SHP77 (cell line): ENCODE measurements around the gene TTLL4.

Experiments used
- DNase-seq, 2 experiments: peaks; one replicate each; lab custom pipeline; 2025; lab: John Stamatoyannopoulos, UW

The TTLL4 gene

GRCh38 chr2:218713922-218714321 lies 3.3 kb downstream of the TTLL4 start:
- DNase-seq = no peak

GRCh38 chr2:218716070-218716469 lies 5.4 kb downstream of the TTLL4 start:
- DNase-seq = no peak

GRCh38 chr2:218717262-218717661 lies 6.6 kb downstream of the TTLL4 start:
- no peak for DNase-seq

- no peak for DNase-seq
These were observed 7.4 kb downstream of the TTLL4 start for GRCh38 chr2:218718058-218718457.

GRCh38 chr2:218719457-218719856 lies 8.8 kb downstream of the TTLL4 start:
- no peak for DNase-seq

GRCh38 chr2:218720048-218721041 lies 9.7 kb downstream of the TTLL4 start:
- DNase-seq = no peak

GRCh38 chr2:218721488-218721887 lies 10.9 kb downstream of the TTLL4 start:
- no peak for DNase-seq

- no peak for DNase-seq
These were observed 11.3 kb downstream of the TTLL4 start for GRCh38 chr2:218721934-218722333.

- no peak for DNase-seq
These were observed 11.8 kb downstream of the TTLL4 start for GRCh38 chr2:218722419-218722818.

GRCh38 chr2:218722876-218723785 lies 12.5 kb downstream of the TTLL4 start:
- DNase-seq = no peak

GRCh38 chr2:218726004-218726574 lies 15.5 kb downstream of the TTLL4 start:
- DNase-seq = no peak

GRCh38 chr2:218727502-218728165 lies 17.0 kb downstream of the TTLL4 start:
- peak; percentile 11 to 22 for DNase-seq

GRCh38 chr2:218729640-218730039 lies 19.0 kb downstream of the TTLL4 start:
- DNase-seq = no peak

- no peak for DNase-seq
These were observed 21.6 kb downstream of the TTLL4 start for GRCh38 chr2:218732052-218732760.

- no peak for DNase-seq
These were observed 22.1 kb downstream of the TTLL4 start for GRCh38 chr2:218732761-218733158.

GRCh38 chr2:218733171-218734021 lies 22.8 kb downstream of the TTLL4 start:
- no peak for DNase-seq

GRCh38 chr2:218734190-218734975 lies 23.7 kb downstream of the TTLL4 start:
- DNase-seq = no peak

GRCh38 chr2:218736531-218736930 lies 25.9 kb downstream of the TTLL4 start:
- no peak for DNase-seq

- no peak for DNase-seq
These were observed 32.4 kb downstream of the TTLL4 start for GRCh38 chr2:218743068-218743467.
